ENCODE data around the gene MAGEA9B. TPM values are rescaled to one million over a fixed set of nuclear protein-coding genes. Genes with fewer than 3 reads are reported as not detected.

The MAGEA9B gene
- total RNA-seq (2022; extraction: Qiagen RNA extraction): 0.06 TPM in 1 of 5 replicates, not detected in the others

DNA sequence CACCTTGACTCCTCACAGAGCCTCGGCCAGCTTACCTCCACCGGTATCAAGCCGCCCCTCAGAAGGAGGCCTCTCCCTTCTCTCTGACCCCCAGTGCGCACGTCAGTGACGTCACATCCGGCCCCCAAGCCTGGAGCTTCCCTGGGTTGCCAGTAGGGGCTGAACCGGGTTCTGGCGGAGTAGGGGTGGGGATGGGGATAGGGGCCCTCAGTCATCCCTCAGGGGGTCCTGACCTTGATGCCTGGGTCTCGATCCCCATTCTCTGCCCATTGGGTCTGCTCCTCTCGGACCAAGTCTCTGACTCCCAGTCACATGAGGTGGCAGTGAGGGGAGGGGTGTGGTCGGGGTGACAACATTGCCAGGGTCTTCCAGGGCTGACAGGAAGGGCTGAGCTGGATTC lies at the start of gene MAGEA9B:
Gene MAGEA9B, minus strand, starts transcription at position 101 of the 400 bp plus-strand sequence. CDS start 4,280 bp downstream, outside the sequence.

DNA sequence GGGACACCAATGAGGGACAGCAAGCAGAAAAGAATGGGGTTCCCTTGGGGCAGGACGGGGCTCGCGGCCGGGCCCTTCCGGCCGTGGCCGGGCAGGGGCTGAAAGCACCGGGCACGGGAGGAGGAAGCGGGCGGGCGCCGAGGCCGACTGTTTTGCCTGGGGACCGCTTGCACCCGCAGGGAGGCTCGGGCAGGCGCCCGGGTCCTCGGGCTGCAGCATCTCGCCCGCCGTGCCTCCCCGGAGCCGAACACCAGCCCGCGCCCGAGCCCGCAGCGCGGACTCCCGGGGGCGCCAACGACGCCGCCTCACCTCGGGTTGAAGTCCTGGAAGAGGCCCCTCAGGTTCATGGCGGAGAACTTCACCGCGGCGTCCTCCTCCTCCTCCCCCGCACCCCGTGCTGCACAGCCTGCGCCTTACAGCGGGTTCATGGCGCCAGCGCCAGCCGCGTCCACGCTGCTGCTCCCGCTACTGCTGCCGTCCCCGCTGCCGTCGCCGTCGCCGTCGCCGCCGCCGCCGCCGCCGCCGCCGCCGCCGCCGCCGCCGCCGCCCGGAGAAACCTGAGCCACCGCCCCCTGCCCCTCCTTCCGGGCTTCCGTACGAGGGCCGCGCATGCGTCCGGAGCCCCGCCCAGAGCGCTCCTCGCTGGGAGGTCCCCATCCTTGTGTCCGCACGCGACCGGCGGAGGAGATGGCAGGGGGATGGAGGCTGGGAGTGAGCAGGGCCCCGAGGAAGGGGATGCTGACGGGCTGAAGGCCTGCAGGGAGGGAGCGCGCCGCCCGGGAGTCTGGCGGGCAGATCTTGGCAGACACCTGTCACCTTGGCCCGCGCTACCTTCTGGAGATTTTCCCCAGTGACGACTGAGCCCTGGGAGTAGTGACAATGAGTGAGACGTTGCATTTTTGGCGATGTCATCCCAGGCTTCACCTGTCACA lies 44.2 kb upstream of the MAGEA9B start, which contains the start of gene TMEM185A:
Gene TMEM185A, minus strand, starts transcription at position 559 of the 932 bp plus-strand sequence. Its CDS starts 212 bp downstream, at position 347.

GRCh38 chrX:149595214-149595613 lies 8.0 kb upstream of the MAGEA9B start, which contains the start of gene HSFX2:
TSS of gene HSFX2 (minus strand) at chrX:149595314. CDS start at chrX:149594700, 614 bp downstream.

DNA sequence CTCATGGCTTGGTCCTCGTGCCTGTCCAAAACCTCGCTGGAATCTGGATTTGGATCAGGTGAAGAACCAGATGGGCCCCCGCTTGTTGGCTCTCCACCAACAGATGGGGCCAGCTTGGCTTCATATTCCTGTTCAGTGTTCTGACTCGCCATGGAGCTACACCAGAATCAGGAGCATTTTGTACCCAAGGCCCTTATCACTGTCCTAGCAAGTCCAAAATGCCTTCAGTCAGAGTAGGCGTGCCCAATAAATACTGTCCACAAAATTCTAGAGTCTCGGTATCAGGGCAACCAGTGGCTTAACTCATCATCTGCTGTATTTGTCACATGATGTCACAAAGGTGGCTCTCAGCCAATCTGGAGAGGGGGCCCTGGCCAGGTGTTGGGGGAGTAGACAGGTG lies 37.6 kb downstream of the MAGEA9B start, which contains the start of gene HSFX3:
Gene HSFX3, minus strand, starts transcription at position 224 of the 400 bp plus-strand sequence. Its CDS starts 72 bp downstream, at position 152.

DNA sequence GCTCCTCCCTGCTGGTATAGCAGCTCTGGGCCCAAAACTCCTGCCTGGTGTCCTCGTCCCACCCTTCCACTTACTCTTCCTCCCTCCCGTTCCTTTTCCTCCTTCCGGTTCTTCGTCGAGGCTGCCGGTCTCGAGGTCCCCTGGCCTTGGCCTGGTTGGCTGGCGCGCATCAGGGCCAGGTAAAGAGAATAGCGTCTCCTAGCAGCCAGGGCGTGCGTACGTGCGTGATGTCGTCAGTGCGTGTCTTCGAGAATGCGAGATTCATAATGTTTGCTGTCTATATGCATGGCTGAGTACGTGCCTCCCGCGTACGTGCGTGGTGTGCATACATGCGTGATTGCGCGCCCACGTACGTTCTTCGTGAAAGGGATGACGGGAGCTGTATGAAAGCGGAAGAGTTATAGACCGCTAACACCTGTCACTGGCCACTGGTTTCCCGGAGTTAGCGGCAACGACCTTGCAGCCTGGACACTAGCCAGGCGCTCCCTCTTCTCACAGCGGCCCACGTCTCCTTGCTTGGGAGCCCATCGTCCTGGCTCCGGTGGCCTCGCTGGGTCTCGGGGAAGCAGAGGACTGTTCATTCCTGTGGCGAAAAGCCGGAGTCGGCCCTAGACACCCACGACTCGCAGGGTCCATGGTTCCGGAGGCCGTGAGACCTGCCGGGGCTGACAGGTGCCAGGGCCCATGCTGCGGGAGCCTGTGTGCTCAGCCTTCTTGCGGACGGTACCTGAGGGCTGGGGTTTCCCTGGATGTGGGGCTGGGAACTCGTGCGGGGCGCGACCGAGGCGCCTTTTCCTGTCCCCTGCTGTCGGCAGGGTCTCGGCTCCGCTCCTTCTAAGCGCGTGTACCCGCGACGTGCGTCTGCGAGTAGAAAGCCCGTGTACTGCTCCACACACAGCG lies 46.4 kb downstream of the MAGEA9B start, which contains the start of gene EOLA1:
Gene EOLA1, plus strand, starts transcription at position 392 of the 900 bp plus-strand sequence. CDS start 4,619 bp downstream, outside the sequence.

Other genes starting within 250 kb of the MAGEA9B start
- gene IDS, start 82.2 kb downstream of the MAGEA9B start, total RNA-seq (2022; extraction: Qiagen RNA extraction): 90.2 to 95.3 TPM (median 92.7 TPM) in 5 replicates
- 20.6 to 22.5 TPM (median 21.3 TPM) in 5 replicates for gene EOLA1, start 46.4 kb downstream of the MAGEA9B start, total RNA-seq (2022; extraction: Qiagen RNA extraction)
- 0.07 TPM in 1 of 5 replicates, not detected in the others for gene HSFX3, start 37.5 kb downstream of the MAGEA9B start, total RNA-seq (2022; extraction: Qiagen RNA extraction)
- 0.13 to 0.18 TPM (median 0.15 TPM) in 4 of 5 replicates, not detected in the other for gene HSFX2, start 7.9 kb upstream of the MAGEA9B start, total RNA-seq (2022; extraction: Qiagen RNA extraction)
- gene TMEM185A, start 44.3 kb upstream of the MAGEA9B start, total RNA-seq (2022; extraction: Qiagen RNA extraction): 24.7 to 29.3 TPM (median 28.6 TPM) in 5 replicates
- gene MAGEA11, start 124.6 kb upstream of the MAGEA9B start, total RNA-seq (2022; extraction: Qiagen RNA extraction): not detected in 5 replicates
- 0.28 to 0.37 TPM (median 0.31 TPM) in 5 replicates for gene HSFX1, start 186.6 kb upstream of the MAGEA9B start, total RNA-seq (2022; extraction: Qiagen RNA extraction)
- not detected in 5 replicates for gene MAGEA9, start 194.5 kb upstream of the MAGEA9B start, total RNA-seq (2022; extraction: Qiagen RNA extraction)

Data from A549 treated with AZD2906 at 1 μM for 4 hours (cell line).